ENCODE results near the gene CAMTA1. TPM values are rescaled to one million over a fixed set of nuclear protein-coding genes. Genes with fewer than 3 reads are reported as not detected.

The CAMTA1 gene
- total RNA-seq, 2 donors from 2014 or later, result 105 to 113 TPM

DNA sequence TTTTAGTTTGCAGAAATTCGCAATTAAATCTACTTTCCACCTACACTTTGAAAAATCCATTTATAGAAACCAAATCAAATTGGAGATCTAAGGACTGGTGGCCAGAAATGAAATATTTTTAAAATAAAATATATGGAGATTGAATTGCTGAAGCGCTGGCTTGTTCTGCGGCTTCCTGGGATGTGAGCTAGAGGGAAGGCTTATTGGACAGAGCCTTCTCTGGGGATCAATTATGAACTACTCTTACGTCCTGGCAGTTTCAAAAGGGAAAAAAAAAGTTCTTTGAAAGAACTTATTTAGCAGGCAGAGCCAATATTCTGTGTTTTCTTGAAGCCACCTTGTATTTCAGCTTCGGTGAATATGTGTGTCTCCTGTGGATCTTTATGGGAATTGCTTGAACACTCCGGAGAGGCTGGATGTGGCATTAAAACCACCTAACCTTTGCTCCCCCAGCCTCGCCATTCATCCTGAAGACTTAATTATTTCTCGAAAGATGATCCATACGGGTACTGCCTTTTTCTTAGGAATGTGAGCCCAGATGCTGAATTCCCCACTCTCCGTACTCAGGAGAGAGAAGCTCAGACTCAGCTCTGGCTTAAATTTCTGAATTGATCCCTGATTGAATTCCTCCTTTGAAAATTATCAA is 506.9 kb downstream of the CAMTA1 start:
- no peak for ATAC-seq (ENCODE audit: insufficient number of reproducible peaks, low FRiP score, low read depth)
- Histone ChIP-seq H3K9me3 (no peaks in the 10 kb centered on the region), H3K36me3 (no peaks in the 10 kb centered on the region), H3K4me3 (no peak overlapping the region), H3K27ac (no peak overlapping the region), H3K27me3 (replicated peaks; ENCODE audit: insufficient read depth) (no peaks in the 10 kb centered on the region), H3K4me1 (ENCODE audit: control insufficient read depth in 1 of 2, low read depth in 2 of 2) (peaks cover 8 to 20% of the 10 kb centered on the region in 2 donors)
- TF ChIP-seq, protein P1, sequence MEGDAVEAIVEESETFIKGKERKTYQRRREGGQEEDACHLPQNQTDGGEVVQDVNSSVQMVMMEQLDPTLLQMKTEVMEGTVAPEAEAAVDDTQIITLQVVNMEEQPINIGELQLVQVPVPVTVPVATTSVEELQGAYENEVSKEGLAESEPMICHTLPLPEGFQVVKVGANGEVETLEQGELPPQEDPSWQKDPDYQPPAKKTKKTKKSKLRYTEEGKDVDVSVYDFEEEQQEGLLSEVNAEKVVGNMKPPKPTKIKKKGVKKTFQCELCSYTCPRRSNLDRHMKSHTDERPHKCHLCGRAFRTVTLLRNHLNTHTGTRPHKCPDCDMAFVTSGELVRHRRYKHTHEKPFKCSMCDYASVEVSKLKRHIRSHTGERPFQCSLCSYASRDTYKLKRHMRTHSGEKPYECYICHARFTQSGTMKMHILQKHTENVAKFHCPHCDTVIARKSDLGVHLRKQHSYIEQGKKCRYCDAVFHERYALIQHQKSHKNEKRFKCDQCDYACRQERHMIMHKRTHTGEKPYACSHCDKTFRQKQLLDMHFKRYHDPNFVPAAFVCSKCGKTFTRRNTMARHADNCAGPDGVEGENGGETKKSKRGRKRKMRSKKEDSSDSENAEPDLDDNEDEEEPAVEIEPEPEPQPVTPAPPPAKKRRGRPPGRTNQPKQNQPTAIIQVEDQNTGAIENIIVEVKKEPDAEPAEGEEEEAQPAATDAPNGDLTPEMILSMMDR (IDR thresholded peaks at IDR 0.05), result no peak
- no peak for DNase-seq (ENCODE audit: low spot score)

DNA sequence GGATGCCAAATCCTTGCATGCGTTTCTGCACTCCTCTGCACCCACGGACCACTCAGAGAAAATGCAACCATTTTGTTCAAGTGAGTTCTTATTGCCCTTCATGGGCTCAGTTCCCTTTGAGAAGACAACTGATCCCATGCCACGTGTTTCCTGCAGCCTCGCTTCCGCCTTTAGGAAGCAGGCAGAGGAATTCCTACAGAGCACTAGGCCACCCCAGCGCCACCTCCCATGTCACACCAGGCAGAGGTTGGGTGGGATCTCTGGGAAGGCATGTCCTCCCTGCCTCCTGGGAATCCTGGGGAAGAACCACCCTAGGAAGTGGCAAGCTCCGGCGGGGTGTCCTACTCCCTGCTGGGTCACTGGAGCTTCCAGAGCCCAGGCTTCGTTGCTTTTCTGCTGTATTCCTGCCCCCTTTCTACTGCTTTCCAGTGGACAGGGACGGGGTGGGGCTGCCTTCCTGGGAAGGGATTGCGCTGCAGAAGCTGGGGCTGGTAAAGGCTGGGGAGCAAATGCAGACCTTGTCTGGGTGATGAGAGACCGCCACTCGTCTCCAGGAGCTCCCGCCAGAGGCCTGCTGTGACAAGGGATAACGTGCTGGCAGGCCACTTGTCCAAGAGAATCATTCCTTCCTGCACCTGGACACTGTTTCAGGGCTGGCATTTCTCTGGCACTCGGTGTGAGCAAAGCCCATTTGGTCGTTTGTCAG is 507.6 kb downstream of the CAMTA1 start:
- no peak for DNase-seq (ENCODE audit: low spot score)
- TF ChIP-seq, protein P1 (IDR thresholded peaks at IDR 0.05), result no peak
- Histone ChIP-seq H3K27ac (no peak overlapping the region), H3K9me3 (no peaks in the 10 kb centered on the region), H3K4me3 (no peak overlapping the region), H3K27me3 (replicated peaks; ENCODE audit: insufficient read depth) (no peaks in the 10 kb centered on the region), H3K4me1 (ENCODE audit: control insufficient read depth in 1 of 2, low read depth in 2 of 2) (peaks cover 8 to 21% of the 10 kb centered on the region in 2 donors), H3K36me3 (no peaks in the 10 kb centered on the region)
- no peak for ATAC-seq (ENCODE audit: insufficient number of reproducible peaks, low FRiP score, low read depth)

DNA sequence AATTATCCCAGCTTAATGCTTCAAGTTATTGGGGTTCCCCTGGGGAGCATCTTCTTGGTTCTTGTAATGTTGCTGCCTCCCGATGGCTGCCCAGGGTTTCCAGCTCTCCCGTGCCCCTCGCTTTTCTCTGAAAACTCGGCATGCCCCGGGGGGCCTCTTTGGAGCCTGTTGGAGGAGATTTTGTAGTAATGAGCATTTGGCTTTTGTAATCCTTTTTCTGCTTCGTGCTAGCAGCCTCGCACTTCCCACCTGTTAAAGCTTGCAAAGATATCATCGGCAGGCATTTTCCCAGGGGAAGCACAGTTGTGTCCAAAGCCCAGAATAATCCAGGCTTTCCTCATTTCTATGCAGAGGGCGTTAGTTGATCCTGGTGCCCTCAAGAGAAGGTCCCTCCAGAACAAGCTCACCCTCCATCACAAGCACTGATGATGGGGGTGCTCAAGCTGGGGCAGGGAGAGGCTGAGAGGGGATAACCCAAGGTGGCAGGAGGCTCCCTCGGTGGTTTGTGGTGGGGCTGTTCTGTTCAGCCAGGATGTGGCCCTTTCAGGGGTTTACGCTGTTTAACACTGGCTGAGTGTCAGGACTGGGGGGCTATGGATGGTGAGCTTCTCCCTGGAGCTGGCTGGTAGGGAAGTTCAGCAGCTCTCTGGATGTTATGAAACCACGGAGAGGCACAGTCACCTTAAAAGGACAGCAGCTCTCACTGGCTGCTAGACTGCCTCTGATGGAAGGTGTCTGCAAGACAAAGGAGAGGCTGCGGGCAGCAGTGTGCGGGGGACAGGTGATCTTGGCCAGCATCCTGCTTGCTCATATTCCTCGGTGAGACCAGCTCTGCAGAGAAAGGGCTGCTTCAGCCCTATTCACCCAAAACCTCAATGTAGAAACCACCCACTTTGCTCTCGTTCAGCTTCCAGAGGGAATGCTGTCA is 508.7 kb downstream of the CAMTA1 start:
- H3K9me3 ChIP-seq, result no peaks in the 10 kb centered on the region
- no peak overlapping the region for H3K27ac ChIP-seq
- peaks cover 8 to 32% of the 10 kb centered on the region in 2 donors for H3K4me1 ChIP-seq (ENCODE audit: control insufficient read depth in 1 of 2, low read depth in 2 of 2)
- DNase-seq (ENCODE audit: low spot score) (no peak), ATAC-seq (ENCODE audit: insufficient number of reproducible peaks, low FRiP score, low read depth) (no peak)
- H3K27me3 ChIP-seq (replicated peaks; ENCODE audit: insufficient read depth), result no peaks in the 10 kb centered on the region
- no peaks in the 10 kb centered on the region for H3K36me3 ChIP-seq
- TF ChIP-seq, protein P1 (IDR thresholded peaks at IDR 0.05), result no peak
- H3K4me3 ChIP-seq, result no peak overlapping the region

DNA sequence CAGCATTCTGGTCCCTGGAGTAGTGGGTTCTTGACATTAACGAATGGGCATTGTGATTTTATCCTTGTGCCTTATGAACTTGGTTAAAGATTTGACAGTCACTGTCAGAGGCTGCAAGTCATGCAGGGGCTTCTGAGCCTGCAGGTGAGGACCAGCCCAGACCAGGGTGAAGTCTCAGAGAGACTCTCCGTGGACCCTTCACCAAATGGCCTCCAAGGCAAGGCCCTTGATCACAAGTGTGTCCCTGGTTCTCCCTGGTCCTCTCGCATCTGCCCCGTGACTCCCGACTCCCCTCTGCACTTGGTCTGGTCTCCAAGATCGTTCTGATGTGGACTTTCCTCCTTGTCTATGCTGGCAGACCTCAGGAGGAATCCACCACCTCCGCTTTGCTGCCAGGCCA is 509.4 kb downstream of the CAMTA1 start:
- Histone ChIP-seq H3K4me3 (no peak overlapping the region), H3K27ac (no peak overlapping the region), H3K27me3 (replicated peaks; ENCODE audit: insufficient read depth) (no peaks in the 10 kb centered on the region), H3K4me1 (ENCODE audit: control insufficient read depth in 1 of 2, low read depth in 2 of 2) (peaks cover 10 to 38% of the 10 kb centered on the region in 2 donors), H3K9me3 (no peaks in the 10 kb centered on the region), H3K36me3 (no peaks in the 10 kb centered on the region)
- TF ChIP-seq, protein P1 (IDR thresholded peaks at IDR 0.05), result no peak
- no peak for ATAC-seq (ENCODE audit: insufficient number of reproducible peaks, low FRiP score, low read depth)
- DNase-seq (ENCODE audit: low spot score), result no peak

DNA sequence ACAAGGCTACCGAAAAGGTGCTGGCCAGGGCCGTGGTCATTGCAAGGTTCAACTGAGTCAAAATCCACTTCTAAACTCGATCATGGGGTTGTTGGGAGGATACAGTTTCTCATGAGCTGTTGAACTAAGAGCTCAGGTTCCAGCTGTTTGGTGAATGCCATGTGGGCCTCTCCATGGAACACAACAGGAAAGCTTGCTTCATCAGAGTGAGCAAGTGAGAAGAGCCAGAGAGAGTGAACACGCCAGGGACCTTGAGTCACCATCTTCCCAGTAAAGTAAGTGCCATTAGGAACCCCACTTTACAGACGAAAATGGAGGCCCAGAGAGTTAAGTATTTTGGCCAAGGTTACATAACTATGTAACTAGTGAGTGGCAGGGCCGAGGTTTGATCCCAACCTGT is 510.7 kb downstream of the CAMTA1 start:
- H3K27ac ChIP-seq, result no peak overlapping the region
- no peak overlapping the region for H3K4me3 ChIP-seq
- TF ChIP-seq, protein P1 (IDR thresholded peaks at IDR 0.05), result no peak
- no peaks in the 10 kb centered on the region for H3K9me3 ChIP-seq
- ATAC-seq (ENCODE audit: insufficient number of reproducible peaks, low FRiP score, low read depth) (no peak), DNase-seq (ENCODE audit: low spot score) (no peak)
- H3K27me3 ChIP-seq (replicated peaks; ENCODE audit: insufficient read depth), result no peaks in the 10 kb centered on the region
- no peaks in the 10 kb centered on the region for H3K36me3 ChIP-seq
- H3K4me1 ChIP-seq (ENCODE audit: control insufficient read depth in 1 of 2, low read depth in 2 of 2), result peaks cover 17 to 43% of the 10 kb centered on the region in 2 donors
